ENCODE results near the gene ARID5B.

ARID5B gene

GRCh38 chr10:62021128-62021665 lies 119.7 kb downstream of the ARID5B start:
- DNase-seq (ENCODE audit: low read depth in 2 of 2), result no peak
- no peak for TF ChIP-seq CTCF (IDR thresholded peaks at IDR 0.05; ENCODE audit: low read depth, low read length)
- no peak overlapping the region for H3K4me3 ChIP-seq (replicated peaks in 1 of 2; ENCODE audit: low read depth in 2 of 2, low read length in 2 of 2)

- no peak for DNase-seq (ENCODE audit: low read depth in 2 of 2)
- no peak for TF ChIP-seq CTCF (IDR thresholded peaks at IDR 0.05; ENCODE audit: low read depth, low read length)
- no peak overlapping the region for H3K4me3 ChIP-seq (replicated peaks in 1 of 2; ENCODE audit: low read depth in 2 of 2, low read length in 2 of 2)
Measured at GRCh38 chr10:62021978-62022802, 120.7 kb downstream of the ARID5B start.

GRCh38 chr10:62022830-62023229 lies 121.3 kb downstream of the ARID5B start:
- no peak for TF ChIP-seq CTCF (IDR thresholded peaks at IDR 0.05; ENCODE audit: low read depth, low read length)
- no peak for DNase-seq (ENCODE audit: low read depth in 2 of 2)
- no peak overlapping the region for H3K4me3 ChIP-seq (replicated peaks in 1 of 2; ENCODE audit: low read depth in 2 of 2, low read length in 2 of 2)

GRCh38 chr10:62023329-62023728 lies 121.8 kb downstream of the ARID5B start:
- no peak overlapping the region for H3K4me3 ChIP-seq (replicated peaks in 1 of 2; ENCODE audit: low read depth in 2 of 2, low read length in 2 of 2)
- no peak for TF ChIP-seq CTCF (IDR thresholded peaks at IDR 0.05; ENCODE audit: low read depth, low read length)
- no peak for DNase-seq (ENCODE audit: low read depth in 2 of 2)

GRCh38 chr10:62024026-62024701 lies 122.7 kb downstream of the ARID5B start:
- no peak for TF ChIP-seq CTCF (IDR thresholded peaks at IDR 0.05; ENCODE audit: low read depth, low read length)
- no peak for DNase-seq (ENCODE audit: low read depth in 2 of 2)
- no peak overlapping the region for H3K4me3 ChIP-seq (replicated peaks in 1 of 2; ENCODE audit: low read depth in 2 of 2, low read length in 2 of 2)

GRCh38 chr10:62025134-62025794 lies 123.8 kb downstream of the ARID5B start:
- no peak for TF ChIP-seq CTCF (IDR thresholded peaks at IDR 0.05; ENCODE audit: low read depth, low read length)
- no peak for DNase-seq (ENCODE audit: low read depth in 2 of 2)
- H3K4me3 ChIP-seq (replicated peaks in 1 of 2; ENCODE audit: low read depth in 2 of 2, low read length in 2 of 2), result no peak overlapping the region
